ENCODE data around the gene NSUN6.
"Not testable (repeated sequence)": the region's sequence is repeated elsewhere in the genome, so short reads cannot be mapped to it uniquely, and the experiment has no call there.

NSUN6 gene

DNA sequence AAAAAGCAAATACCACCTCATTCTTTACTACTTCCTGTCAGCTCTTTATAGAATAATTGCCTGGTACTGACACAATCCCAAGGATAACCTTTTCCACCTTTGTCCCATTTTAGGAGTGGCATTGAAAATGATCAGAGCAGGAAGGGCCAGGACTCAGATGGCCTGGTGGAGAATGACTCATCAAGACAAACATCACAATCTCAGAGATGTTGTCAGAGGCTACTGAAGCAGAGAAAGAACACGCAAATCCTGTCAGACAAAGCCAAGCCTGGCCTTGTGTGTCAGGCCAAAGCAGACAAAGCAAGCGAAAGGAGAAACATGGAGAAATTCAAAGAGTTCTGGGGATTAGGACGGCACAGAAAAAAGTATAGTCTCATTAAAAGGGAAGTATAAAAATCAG is 40.9 kb downstream of the NSUN6 start:
- no peak for DNase-seq (ENCODE audit: low read depth in 1 of 2, low spot score in 1 of 2)

DNA sequence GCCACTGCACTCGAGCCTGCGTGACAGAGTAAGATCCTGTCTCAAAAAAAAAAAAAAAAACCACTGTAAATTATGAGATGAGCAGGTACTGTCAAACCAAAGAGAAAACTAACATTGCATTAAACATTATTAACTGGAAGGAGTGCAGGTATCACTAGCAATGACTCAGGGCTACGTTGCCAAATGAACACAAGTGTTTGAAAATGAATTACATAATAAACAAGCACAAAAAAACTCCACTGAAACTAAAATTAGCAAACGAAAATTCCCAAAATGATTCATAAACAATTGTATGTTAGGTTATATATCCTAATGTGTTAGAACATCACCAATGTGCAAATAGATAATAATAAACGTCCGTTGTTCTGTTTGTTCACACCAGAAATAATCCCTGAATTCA is 42.8 kb downstream of the NSUN6 start:
- DNase-seq (ENCODE audit: low read depth in 1 of 2, low spot score in 1 of 2): no peak

DNA sequence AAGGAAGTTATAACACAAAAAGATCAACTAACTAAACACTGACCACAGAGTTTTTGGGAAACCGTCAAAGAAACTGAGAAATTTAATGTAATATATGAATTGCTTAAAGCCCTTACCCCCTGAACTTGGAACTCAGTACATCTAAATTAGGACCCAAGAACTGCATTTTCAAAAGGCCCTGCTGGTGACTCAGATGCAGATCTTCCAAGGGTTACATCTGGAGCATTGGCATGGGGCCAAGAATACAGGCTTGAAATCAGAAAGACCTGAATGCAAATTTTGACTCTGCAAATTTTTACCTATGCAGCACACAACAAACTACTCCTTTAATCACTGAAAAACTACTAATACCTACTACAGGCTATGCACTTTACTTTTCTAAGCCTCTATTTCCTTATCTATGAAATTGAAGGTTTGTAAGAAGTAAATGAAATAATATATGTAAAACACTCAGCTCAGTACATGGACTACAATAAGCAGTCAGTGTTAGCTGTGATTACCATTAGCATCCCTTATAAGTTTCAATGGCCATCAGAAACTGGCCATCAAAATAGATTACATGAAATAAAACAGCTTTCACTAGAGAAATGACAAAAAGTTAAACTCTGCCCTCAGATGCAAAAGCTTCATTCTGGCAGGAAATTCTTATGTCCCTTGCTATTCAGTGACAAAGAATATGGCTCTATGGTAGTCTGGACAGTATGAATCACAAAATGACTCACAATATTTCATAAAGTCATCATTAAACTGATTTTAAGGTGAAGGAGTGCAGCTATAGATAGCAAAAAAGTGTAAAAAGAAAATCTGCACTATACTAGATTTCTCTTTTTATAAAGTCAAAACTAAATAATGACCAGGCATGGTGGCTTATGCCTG is 43.6 kb downstream of the NSUN6 start:
- DNase-seq (ENCODE audit: low read depth in 1 of 2, low spot score in 1 of 2): no peak

DNA sequence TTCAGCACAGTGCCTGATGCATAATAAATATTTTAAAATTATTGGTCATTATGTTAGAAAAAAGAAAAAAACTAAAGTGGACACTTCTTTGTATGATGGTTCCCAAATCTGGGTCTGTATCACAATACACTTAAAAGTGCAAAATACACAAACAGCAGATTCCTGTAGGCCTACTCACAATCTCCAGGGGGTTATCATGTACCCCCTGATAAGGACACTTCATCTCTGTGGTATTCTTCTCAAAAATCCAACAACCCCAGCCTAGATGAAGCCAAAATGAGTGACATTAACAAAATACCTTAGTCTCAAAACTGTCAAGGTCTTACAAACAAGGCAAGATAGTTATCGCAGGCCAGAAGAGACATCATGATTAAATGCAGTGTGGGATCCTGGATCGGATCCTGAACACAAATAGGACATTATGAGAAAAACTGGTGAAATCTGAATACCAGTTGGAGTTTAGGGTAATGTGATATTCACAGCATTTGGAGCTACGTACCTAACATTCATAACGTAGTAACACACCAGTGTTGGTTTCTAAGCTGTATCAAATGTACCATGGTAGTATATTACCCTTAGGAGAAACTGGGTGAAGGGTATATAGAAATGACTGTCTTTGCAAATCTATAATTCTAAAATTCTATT is 45.2 kb downstream of the NSUN6 start:
- no peak for DNase-seq (ENCODE audit: low read depth in 1 of 2, low spot score in 1 of 2)

DNA sequence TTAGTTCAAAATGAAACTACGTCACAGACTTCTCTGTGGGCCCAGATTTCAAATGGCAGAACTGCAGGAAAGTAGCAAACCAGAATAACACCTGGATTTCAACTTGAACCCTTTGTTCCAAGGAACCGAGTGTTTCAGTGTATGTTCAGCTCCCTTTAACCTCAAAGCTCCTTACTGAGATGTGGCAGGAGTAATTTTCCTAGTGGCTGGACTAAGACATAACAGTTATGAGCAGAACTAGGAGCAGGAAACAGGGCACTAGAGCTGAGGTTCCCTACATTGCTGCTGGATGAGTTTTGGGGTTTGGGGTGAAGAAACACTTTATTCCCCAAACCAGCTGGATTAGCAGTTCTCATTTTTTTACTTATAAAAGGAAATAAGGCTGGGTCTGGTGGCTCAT is 50.1 kb downstream of the NSUN6 start:
- no peak for DNase-seq (ENCODE audit: low read depth in 1 of 2, low spot score in 1 of 2)

DNA sequence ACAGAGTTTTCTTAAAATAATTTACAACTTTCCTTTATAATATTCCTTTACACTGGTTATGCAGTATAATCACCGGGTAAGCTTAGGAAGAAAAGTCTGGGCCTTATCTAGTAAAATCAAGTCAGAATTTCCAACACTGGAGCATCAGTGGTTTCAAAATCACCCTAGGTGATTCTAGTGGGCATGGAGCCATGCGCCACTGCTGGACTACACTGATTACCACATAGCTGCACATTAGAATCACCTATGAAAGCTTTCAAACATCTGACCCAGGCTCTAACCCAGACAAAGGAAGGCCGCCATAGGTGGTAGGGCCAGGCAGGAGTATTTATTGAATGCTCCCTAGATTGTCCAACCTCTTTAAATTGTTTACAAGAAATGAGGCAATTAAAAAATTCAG is 52.0 kb downstream of the NSUN6 start:
- DNase-seq (ENCODE audit: low read depth in 1 of 2, low spot score in 1 of 2): no peak

DNA sequence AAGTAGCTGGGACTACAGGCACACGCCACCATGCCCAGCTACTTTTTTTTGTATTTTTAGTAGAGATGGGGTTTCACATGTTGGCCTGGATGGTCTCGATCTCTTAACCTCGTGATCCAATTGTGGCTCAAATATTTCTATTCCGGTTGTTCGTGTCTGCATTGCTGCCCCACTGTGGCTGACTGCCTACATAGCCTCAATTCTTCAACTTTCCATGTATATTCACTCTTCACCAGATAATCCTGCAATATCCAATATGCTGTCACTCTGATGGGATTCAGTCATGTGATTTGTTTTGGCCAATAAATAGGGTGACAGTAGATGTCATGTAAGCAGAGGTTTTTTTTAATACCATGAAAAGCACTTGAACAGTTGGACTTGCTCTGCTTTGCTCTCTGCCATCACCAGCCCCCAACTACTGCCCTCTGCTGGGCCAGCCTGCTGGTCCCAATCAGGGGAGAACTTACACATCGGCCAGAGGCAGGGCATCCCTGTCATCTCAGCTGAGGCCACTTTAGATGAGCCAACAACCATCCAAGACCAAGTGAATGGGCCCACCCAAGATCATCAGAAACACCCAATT is 56.7 kb downstream of the NSUN6 start:
- DNase-seq (ENCODE audit: low read depth in 1 of 2, low spot score in 1 of 2): no peak

DNA sequence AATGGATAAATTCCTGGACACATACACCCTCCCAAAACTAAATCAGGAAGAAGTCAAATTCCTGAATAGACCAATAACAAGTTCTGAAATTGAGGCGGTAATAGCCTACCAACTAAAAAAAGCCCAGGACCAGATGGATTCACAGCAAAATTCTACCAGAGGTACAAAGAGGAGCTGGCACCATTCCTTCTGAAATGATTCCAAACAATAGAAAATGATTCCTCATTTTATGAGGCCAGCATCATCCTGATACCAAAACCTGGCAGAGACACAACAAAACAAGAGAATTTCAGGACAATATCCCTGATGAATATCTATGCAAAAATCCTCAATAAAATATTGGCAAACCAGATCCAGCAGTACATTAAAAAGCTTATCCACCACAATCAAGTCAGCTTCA is 60.2 kb downstream of the NSUN6 start:
- DNase-seq (ENCODE audit: low read depth in 1 of 2, low spot score in 1 of 2): not testable (repeated sequence)

DNA sequence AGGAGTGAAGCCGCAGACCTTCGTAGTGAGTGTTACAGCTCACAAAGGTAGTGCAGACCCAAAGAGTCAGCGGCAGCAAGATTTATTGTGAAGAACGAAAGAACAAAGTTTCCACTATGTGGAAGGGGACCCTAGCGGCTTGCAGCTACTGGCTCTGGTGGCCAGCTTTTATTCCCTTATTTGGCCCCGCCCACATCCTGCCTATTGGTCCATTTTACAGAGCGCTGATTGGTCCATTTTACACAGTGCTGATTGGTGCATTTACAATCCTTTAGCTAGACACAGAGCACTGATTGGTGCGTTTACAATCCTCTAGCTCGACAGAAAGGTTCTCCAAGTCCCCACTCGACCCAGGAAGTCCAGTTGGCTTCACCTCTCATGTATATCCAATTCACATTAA is 64.8 kb downstream of the NSUN6 start:
- DNase-seq (ENCODE audit: low read depth in 1 of 2, low spot score in 1 of 2): not testable (repeated sequence)

DNA sequence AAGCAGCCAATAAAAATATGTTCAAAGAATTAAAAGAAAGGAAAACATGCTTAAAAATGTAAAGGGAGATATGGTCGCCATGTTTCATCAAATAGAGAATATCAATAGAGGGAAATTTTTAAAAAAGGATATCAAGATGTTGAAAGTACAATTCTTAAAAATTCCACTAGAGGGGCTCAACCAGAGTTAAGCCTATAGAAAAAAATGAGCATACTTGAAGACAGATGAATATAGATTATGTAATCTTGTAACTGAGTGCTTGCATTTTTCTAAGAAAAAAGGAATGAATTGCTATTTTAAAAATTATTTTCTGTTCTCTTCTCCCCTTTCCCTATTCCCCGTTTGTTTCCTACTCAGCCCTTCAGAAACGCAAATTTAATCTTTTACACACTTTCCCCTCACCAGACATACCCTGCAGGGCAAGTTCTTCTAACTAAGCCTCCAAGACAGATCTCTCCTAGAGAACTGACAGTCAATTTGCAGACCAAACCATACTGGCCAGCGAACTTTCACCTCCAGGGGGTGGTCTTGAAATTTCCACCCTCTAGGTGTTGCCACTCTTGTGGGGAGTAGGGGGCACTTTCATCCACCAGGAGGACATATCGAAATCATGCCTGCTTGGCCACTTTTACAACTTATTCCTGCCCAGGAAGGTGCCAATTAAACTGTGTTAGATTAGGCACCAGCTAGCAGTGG is 67.7 kb downstream of the NSUN6 start:
- no peak for DNase-seq (ENCODE audit: low read depth in 1 of 2, low spot score in 1 of 2)

DNA sequence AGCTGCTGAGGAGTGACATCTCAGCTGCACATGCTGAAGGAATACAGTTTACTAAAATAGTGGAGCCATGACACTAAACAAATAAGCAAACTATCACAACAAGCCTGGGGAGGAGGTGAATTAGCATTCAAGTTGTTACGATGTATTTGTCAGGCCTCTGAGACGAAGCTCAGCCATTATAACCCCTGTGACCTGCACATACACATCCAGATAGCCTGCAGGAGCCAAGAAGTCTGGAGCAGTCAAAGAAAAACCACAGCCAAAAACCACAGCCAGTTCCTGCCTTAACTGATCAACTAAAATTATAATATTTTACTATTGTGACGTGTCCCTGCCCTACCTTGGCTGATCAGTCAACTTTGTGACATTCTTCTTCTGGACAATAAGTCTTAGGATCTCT is 68.6 kb downstream of the NSUN6 start:
- DNase-seq (ENCODE audit: low read depth in 1 of 2, low spot score in 1 of 2): no peak

DNA sequence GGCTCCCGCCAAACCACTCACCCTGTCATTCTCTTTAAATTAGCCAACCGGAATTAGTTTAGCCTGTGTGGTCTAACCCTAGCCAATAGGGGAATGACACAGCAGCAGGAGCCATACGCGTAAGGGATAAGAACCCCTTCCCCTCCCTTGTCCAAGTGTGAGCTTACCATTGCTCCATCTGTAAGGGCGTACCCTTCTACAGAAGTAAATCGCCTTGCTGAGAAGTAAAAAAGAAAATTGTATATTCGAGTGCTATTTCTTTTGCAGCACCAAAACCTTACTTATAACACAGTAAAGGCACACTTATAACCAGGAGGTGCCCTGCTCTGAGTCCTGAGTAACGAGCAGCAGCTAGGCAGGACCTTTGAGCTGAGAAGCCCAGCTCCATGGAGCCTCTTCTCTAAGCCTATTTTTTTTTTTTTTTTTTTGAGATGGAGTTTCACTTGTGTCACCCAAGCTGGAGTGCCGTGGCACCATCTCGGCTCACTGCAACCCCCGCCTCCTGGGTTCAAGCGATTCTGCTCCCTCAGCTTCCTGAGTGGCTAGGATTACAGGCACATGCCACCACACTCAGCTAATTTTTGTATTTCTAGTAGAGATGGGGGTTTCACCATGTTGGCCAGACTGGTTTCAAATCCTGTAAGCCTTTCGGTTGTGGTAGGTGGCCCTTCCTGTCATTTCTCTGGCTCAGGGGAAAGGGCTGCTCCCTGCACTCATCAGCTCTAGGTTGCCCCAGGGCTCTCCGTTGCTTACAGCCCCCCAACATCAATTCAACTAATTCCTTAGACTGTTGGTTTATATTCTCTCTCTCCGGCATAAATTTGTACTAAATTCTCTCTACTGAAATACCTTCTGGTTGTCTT is 73.3 kb downstream of the NSUN6 start:
- no peak for DNase-seq (ENCODE audit: low read depth in 1 of 2, low spot score in 1 of 2)

DNA sequence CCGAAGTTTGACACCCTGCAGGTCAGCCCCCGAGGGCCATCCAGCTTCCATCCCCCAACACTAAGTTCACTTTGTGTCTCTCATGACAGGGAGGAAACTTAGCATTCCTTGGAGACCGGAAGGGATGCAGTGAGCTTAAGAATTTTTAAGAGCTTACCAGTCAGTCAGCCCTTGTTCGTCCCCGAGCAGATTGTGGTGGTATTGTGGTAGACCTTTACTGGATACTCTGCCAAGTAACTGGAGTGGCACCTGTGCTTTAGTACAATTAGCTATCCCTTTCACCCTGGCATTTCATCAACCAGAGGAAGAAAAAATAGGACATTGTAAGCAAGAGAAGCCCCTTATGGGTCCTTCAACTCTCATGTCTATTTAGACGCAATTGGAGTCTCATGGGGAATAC is 74.8 kb downstream of the NSUN6 start:
- DNase-seq (ENCODE audit: low read depth in 1 of 2, low spot score in 1 of 2): no peak

DNA sequence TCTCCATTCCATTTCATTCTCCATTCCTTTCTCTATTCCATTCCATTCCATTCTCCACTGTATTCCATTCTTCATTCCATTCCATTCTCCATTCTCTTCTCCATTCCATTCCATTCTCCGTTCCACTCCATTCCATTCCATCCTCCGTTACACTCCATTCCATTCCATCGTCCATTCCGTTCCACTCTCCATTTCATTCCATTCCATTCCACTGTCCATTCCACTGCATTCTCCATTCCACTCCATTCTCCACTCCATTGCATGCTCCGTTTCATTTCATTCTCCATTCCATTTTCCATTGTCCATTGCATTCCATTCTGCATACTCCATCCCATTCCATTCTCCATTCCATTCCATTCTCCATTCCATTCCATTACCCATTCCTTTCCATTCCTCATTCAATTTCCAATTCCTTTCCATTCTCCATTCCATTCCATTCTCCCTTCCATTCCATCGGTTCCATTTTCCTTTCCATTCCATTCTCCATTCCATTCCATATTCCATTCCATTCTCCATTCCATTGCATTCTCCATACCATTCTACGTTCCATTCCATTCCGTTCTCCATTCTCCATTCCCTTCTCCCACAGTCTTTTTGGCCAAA is 78.3 kb downstream of the NSUN6 start:
- no peak for DNase-seq (ENCODE audit: low read depth in 1 of 2, low spot score in 1 of 2)

DNA sequence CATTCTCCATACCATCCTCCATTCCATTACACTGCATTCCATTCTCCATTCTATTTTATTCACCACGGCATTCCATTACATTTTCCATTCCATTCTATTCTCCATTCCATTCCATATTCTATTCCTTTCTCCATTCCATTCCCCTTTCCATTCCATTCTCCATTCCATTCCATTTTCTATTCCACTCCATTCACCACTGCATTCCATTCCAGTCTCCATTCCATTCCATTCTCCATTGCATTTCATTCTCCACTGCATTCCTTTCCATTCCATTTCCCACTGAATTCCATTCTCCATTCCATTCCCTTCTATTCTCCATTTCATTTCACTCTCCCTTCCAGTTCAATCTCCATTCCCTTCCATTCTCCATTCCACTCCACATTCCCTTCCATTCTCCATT is 79.6 kb downstream of the NSUN6 start:
- no peak for DNase-seq (ENCODE audit: low read depth in 1 of 2, low spot score in 1 of 2)

DNA sequence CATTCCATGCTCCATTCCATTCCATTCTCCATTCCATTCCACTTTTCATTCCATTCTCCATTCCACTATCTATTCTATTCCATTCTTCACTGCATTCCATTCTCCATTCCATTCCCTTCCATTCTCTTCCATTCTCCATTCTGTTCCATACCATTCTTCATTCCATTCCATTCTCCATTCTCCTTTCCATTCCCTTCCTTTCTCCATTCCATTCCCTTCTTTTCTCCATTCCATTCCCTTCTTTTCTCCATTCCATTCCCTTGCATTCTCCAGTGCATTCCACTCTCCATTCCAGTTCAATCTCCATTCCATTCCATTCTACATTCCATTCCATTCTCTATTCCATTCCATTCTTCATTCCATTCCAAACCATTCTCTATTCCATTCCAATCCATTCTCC is 80.3 kb downstream of the NSUN6 start:
- no peak for DNase-seq (ENCODE audit: low read depth in 1 of 2, low spot score in 1 of 2)

DNA sequence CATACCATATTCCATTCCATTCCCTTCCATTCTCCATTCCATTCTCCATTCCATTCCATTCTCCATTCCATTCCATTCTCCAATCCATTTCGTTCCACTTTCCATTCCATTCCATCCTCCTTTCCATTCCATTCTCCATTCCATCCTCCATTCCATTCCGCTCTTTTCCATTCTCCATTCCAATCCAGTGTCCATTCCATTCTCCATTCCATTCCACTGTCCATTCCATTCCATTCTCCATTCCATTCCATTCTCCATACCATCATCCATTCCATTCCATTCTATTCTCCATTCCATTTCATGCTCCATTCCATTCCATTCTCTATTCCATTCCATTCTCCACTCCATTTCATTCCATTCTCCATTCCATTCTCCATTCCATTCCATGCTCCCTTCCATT is 81.0 kb downstream of the NSUN6 start:
- DNase-seq (ENCODE audit: low read depth in 1 of 2, low spot score in 1 of 2): not testable (repeated sequence)

DNA sequence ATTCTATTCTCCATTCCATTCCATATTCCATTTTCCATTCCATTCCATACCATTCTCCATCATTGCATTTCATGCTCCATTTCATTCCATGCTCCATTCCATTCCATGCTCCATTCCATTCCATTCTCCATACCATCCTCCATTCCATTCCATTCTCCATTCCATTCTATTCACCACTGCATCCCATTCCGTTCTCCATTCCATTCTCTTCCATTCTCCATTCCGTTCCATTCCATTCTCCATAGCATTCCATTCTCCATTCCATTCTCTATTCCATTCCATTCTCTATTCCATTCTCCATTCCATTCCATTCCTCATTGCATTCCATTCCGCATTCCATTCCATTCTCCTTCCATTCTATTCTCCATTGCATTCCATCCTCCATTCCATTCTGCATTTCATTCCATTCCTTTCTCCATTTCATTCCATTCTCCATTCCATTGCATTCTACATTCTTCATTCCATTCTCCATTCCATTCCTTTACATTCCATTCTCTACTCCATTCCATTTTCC is 84.0 kb downstream of the NSUN6 start:
- no peak for DNase-seq (ENCODE audit: low read depth in 1 of 2, low spot score in 1 of 2)

DNA sequence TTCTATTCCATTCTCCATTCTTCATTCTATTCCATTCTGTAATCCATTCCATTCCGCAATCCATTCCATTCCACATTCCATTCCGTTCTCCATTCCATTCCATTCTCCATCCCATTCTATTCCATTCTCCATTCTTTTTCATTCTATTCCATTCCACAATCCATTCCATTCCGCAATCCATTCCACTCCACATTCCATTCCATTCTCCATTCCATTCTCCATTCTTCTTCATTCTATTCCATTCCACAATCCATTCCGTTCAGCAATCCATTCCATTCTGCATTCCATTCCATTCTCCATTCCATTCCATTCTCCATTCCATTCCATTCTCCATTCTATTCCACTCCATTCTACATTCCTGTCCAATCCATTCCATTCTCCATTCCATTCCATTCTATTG is 85.2 kb downstream of the NSUN6 start:
- DNase-seq (ENCODE audit: low read depth in 1 of 2, low spot score in 1 of 2): no peak

DNA sequence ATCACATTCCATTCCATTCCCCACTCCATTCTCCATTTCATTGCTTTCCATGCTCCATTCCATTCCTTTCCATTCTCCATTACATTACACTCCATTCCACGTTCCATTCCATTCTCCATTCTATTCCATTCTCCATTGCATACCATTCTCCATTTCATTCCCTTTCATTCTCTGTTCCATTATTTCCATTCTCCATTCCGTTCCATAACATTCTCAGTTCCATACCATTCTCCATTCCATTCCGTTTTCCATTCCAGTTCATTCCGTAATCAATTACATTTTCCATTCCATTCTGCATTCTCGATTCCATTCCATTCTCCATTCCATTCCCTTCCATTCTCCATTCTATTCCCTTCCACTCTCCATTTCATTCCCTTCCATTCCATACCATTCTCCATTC is 86.4 kb downstream of the NSUN6 start:
- no peak for DNase-seq (ENCODE audit: low read depth in 1 of 2, low spot score in 1 of 2)

All from activated T-helper 1 cell treated with anti-CD3 and anti-CD28 coated beads, Interleukin-2, amount 50 U/mL, for 16 hours (primary cell).